ENCODE data around the gene TNPO2. TPM values are rescaled to one million over a fixed set of nuclear protein-coding genes. Genes with fewer than 3 reads are reported as not detected.
"Not testable (repeated sequence)": the region's sequence is repeated elsewhere in the genome, so short reads cannot be mapped to it uniquely, and the experiment has no call there.

The TNPO2 gene
- total RNA-seq, 1 donor from 2014 or later, result 84.3 TPM

DNA sequence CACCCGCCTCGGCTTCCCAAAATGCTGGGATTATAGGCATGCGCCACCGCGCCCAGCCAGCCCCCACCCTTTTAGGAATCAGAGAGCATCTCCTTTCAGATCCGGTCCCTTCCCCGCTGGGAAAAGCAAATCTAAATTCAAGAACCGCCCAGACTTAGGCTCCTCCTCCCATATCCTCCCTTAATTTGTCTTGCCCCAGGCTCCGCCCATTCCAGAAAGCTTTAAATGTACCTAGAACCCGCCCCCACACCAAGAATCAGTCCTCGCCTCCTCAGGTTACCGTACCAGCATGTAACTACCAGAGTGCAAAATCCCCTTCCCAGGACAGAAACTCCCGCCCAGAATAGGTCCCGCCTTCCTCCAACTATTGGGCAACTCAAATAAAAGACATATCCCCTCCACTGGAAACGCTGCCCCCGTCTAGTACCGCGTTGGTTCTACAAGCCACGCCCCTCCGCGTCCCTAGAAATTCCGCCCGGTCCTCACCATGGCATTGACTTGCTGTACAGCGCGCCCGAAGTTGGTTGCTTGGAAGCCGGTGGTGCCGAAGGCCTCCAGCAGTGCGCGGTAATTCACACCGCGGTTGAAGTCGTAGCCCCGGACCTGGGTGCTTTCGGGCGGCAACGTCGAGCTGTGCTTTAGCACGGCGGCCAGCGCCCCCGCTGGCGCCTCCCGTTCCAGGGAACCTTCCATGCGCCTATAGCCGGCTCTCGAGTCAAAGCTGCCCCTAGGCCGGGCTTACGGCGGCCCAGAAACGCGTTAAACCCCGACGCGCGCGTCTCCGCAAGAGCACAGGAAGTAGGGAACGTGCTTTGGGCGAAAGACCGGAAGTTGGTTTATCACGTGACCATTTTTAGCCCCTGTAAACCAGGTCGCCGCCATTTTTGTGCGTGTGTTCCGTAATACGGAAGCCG, 42.4 kb downstream of the TNPO2 start, which contains the start of gene DHPS:
DHPS (minus strand) TSS at position 807 of the 914 bp plus-strand sequence; CDS start at position 693, 114 bp downstream.
- intact Hi-C loops (cut with micrococcal nuclease), result loop anchor here (1.0 to 5.0 kb wide), 6 partner anchors 12 to 111 kb away; partner anchors contain the start of genes FBXW9, JUNB, TRIR and ZNF490

- intact Hi-C loops (cut with micrococcal nuclease), result loop anchor here (2.0 to 5.0 kb wide), 3 partner anchors 17 to 112 kb away; partner anchors contain the start of genes FBXW9, JUNB, ZNF490 and ZNF791
These were observed 43.7 kb downstream of the TNPO2 start for GRCh38 chr19:12680034-12680433.

GRCh38 chr19:12678039-12678438, 45.7 kb downstream of the TNPO2 start:
- intact Hi-C loops (cut with micrococcal nuclease), result not testable (repeated sequence)

DNA sequence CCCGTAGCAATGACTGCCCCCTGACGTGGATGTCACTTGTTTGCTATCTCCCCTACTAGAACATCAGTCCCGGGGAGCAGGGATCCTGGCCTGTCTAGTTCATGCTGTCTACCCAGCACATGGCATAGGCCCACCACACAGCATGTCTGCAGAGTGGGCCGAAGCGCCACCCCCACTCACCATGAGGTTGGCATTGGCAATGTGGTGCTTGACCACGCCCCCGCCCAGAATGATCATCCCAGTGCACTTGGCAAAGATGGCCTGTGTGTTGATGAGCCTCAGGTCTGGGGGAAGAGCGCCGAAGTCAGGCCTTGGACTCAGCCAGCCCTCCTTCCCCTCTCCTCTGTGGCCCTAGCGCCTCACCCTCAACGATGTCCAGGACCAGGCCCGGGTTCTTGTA, 46.8 kb downstream of the TNPO2 start:
- intact Hi-C loops (cut with micrococcal nuclease), result loop anchor here (1.0 kb wide), 1 partner anchor 170 kb away; no protein-coding TSS in a partner anchor

DNA sequence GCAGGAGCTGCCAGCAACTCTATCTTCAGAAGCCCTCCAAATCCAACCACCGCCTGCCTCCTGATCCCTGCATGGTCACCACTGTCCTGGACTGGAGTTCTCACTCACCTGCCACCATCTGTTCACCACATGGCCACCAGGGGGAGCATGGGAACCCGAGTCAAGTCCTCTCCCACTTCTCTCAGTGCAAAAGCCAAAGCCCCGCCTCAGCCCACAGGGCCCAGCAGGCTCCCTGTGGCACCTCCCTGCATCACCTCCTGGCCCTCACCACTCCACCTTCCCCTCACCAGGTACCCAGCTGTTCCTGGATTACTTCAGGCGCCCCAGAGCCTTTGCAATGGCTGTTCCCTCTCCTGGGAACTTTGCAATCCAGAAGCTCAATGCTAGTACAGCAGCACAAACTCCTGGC, 47.3 kb downstream of the TNPO2 start:
- intact Hi-C loops (cut with micrococcal nuclease), result loop anchor here (1.0 kb wide), 1 partner anchor 171 kb away; no protein-coding TSS in a partner anchor

DNA sequence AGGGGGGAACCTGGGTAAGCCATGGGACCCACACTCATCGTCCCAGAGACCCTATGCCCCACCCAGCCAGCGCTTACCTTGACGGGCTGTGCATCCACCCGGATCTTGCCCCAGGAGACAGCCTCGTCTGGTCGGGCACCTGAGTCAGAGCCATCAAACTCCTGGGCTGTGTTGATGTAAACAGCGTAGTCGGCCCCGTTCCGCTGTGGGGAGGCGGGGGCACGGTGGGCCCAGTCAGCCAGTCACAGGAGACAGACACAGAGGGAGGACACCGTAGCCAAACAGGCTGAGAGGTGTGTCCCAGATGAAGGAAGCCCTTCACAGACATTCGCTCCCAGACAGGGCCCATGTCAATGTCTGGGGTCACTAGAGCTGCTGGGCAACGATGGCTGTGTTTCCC, 47.8 kb downstream of the TNPO2 start:
- intact Hi-C loops (cut with micrococcal nuclease), result loop anchor here (1.0 kb wide), 1 partner anchor 171 kb away; no protein-coding TSS in a partner anchor

DNA sequence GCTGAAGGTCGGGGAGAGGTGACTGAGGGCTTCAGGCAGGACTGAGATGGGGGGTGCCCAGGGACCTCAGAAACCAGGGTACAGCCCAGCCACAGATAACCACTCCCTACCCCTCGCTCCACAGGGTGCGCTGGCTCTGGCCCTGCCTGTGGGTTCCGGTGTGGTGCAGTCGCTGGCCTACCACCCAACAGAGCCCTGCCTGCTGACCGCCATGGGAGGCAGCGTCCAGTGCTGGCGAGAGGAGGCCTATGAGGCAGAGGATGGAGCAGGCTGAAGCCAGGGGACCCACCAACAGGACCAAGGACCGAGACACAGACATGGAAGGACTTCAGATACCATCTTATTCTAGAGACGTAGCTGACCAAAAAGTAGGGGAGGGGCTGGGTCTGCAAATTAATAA, 48.3 kb downstream of the TNPO2 start:
- intact Hi-C loops (cut with micrococcal nuclease), result no loop called here

- intact Hi-C loops (cut with micrococcal nuclease), result loop anchor here (1.0 kb wide), 1 partner anchor 108 kb away; no protein-coding TSS in a partner anchor
These were observed 51.0 kb downstream of the TNPO2 start for GRCh38 chr19:12672744-12673143.

DNA sequence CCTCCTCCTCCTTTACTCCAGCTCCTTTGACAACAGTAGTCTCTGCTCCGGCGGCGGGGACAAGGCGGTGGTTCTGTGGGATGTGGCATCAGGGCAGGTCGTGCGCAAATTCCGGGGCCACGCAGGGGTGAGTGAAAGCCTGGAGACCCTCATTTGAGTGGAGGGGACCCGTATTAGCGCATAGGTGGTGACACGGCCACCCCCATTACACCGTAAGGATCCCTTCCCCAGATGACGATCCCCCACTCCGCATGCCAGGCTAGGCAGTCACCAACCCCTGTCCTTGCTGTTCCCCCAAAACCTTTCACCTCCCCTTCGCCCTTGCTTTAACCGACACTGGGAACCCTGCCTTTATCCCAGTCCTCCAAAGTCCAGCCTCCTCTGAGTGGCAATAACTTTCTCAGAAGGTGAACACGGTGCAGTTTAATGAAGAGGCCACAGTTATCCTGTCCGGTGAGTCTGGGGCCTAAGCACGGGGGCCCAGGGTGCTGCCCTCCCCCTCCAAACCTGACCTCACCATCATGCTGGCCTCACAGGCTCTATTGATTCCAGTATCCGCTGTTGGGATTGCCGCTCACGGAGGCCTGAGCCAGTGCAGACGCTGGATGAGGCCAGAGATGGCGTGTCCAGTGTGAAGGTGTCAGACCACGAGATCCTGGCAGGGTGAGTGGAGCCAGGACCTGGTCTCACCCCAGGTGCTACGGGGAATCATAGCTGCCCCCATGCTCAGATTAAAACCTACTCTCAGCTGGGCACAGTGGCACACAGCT, 53.4 kb downstream of the TNPO2 start:
- intact Hi-C loops (cut with micrococcal nuclease), result no loop called here

DNA sequence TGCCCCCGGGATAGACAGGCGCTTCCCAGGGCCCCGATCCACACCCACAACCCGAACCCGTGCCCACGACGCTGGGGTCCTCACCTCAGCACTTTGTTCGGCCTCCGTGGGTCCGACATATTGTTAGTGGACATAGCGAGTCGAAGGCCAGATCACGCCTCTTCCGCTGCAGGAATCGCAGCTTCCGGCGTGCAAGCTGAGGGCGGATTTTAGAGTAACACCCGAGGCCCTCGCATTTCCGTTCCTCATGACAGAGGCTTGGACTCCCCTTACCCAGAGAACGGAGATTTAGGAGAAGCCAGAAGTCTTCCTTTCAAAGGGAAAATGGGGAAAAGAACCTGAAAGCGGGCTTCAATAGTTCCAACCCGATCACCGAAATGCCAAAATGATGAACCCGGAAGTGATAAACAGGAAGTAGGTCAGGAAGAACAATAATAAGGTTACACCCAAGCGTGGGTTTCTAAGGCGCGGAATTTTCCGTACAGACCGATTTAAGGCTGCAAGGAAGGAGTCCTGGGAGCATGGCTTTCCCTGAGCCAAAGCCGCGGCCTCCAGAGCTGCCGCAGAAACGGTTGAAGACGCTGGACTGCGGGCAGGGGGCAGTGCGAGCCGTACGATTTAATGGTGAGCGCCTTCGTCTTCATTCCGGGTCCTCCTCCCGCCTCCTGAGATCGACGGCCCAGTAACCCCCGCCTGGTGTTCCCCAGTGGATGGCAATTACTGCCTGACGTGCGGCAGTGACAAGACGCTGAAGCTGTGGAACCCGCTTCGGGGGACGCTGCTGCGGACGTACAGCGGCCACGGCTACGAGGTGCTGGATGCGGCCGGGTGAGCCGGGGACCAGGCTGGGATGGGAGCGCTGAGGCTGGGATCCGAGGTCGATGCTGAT, 54.2 kb downstream of the TNPO2 start:
- intact Hi-C loops (cut with micrococcal nuclease), result loop anchor here (1.0 to 5.0 kb wide), 3 partner anchors 12 to 747 kb away; partner anchors contain the start of gene DHPS

DNA sequence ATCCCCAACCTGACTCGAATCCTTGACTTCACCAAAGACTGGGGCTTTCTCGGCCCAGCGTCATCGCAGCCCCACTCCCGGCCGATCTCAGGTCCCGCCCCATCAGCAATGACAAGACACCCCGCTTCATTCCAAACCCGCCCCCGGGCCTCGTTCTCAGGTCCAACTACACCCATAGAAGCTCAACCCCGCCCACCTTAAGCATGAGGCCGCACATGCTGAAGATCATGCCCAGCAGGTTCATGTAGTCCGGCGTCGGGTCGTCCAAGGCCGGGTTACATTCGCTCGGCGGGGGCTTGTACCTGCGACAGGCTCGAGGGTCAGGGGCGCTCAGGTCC, 54.8 kb downstream of the TNPO2 start:
- intact Hi-C loops (cut with micrococcal nuclease), result loop anchor here (1.0 to 5.0 kb wide), 3 partner anchors 12 to 747 kb away; partner anchors contain the start of gene DHPS

DNA sequence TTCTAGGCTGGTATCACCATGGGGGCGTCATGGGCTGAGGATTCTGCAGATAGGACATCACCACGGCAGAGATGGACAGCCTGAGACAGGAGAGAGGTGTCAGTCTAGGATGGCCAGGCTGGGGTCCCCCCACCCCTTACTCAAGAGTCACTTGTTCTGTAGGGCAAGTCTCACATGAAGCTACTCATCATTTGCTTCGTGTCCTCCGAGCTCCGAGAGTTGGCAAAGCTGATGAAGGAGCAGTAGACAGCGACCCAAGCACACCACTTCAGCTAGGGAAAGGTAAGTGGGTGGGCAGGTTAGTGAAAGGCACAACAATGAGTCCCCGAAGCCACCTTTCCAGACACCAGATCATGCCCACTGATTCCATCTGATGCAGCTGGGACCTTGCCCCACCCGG, 55.4 kb downstream of the TNPO2 start:
- intact Hi-C loops (cut with micrococcal nuclease), result loop anchor here (5.0 kb wide), 1 partner anchor 746 kb away; no protein-coding TSS in a partner anchor

GRCh38 chr19:12667731-12668302, 55.9 kb downstream of the TNPO2 start:
- intact Hi-C loops (cut with micrococcal nuclease), result loop anchor here (5.0 kb wide), 1 partner anchor 746 kb away; no protein-coding TSS in a partner anchor

- intact Hi-C loops (cut with micrococcal nuclease), result loop anchor here (1.0 to 5.0 kb wide), 2 partner anchors 26 to 744 kb away; no protein-coding TSS in a partner anchor
These were observed 57.3 kb downstream of the TNPO2 start, which contains the start of the genes MAN2B1 and WDR83 for GRCh38 chr19:12666265-12667048. MAN2B1 (minus strand) TSS chr19:12666742; CDS start chr19:12666701, 41 bp downstream. WDR83 (plus strand) TSS chr19:12666807; CDS start chr19:12669791, 2,984 bp downstream.

- intact Hi-C loops (cut with micrococcal nuclease), result loop anchor here (1.0 to 5.0 kb wide), 2 partner anchors 25 to 743 kb away; no protein-coding TSS in a partner anchor
These were observed 58.0 kb downstream of the TNPO2 start for GRCh38 chr19:12665671-12666264.

DNA sequence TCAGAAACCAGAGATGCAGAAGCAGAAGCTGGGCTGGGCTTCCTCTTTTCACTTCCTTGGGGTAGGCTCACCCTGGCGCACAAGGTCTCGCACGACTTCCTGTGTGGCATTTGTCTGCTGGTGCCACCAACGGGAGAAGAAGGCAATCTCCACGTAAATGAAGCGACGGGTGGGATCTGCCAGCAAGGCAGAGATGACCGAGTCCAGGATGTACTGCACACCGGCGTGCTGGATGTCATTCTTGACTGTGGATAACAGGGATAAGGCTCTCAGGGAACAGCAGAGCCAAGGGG, 58.5 kb downstream of the TNPO2 start:
- intact Hi-C loops (cut with micrococcal nuclease), result loop anchor here (5.0 kb wide), 1 partner anchor 743 kb away; no protein-coding TSS in a partner anchor

- intact Hi-C loops (cut with micrococcal nuclease), result loop anchor here (5.0 kb wide), 1 partner anchor 742 kb away; no protein-coding TSS in a partner anchor
These were observed 59.1 kb downstream of the TNPO2 start for GRCh38 chr19:12664406-12665280.

Data from T-helper 2 cell treated with Interferon-gamma antibody and Interleukin-4, amounts not matched to agents 100 ng/mL and 5 ng/mL, for 36 hours (primary cell).